SHP77 treated with DMSO at 0.1 percent for 48 hours (cell line): ENCODE results near the gene BTG1.

Experiments used
- DNase-seq: peaks from one replicate; lab custom pipeline; 2025; lab: John Stamatoyannopoulos, UW

BTG1 gene

GRCh38 chr12:92133795-92134637 is 11.6 kb downstream of the BTG1 start:
- no peak for DNase-seq

DNA sequence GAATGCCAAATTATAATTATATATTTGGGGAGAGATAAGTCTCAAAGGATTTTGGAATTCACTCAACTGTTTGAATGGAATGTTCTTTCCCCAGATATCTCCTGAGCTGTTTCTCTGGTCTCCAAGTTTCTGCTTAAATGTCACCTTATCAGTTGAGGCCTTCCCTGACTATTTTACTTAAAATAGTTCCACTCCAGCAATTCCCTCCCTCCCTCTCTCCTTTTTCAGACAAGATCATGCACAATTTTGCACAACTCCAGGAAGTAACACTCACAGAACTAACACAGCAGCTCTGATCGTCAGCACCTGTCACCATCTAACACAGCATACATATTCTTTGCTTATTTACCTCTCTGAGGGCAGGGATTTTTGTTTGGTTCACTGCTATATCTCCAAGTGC is 12.5 kb downstream of the BTG1 start:
- DNase-seq = no peak

GRCh38 chr12:92132288-92132687 is 13.4 kb downstream of the BTG1 start:
- no peak for DNase-seq

DNA sequence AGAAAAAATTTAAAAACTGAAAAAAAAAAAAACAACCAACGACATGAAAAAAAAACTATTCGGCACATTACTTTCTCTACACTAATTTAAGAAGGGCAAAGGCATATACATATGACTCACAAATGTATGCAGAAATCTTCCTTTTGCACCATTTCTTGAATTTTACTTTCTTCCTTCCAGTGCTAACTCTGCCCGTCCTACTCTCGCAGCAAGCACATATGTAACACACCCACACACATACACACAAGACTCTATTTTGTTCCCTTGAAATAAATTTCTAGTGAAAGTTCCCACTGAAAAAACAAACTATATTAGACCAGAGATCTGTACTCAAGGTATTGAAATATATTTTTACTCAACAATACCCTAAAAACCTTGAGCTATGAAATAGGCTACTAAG is 14.6 kb downstream of the BTG1 start:
- DNase-seq = no peak

DNA sequence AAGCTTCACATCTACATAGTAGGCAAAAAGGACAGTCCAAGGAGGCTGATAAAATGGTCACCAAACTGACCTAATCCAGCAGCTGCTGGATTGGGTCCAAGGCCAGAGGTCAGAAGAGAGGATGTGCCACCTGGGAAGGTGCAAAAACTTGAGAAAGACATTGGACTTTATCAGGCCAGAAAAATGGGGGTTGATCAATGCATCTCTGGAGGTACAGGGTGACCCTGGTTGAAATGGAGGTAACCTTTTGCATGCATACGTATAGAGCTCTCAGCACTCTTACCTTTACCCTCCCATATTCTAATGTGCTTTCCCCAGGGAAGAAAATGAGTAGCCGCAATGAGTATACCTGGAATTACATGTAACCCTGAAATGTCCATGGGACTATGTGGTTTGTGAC is 16.0 kb downstream of the BTG1 start:
- no peak for DNase-seq

- no peak for DNase-seq
These were observed 17.0 kb downstream of the BTG1 start for GRCh38 chr12:92128612-92129011.

DNA sequence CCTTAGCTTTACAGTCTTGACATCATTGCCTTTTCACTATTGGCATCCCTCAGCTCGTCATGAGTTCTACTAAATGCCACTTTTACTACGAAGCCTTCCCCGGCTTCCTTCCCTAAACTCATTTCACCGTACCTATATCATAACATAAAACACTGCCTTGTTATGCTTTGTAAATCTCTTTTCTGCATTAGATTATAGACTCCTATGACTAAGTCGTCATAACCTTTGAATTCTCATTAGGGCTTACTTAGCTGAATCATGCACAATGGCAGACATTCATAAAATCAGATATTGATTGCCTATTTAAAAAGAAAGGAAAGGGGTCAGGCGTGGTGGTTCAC is 21.0 kb downstream of the BTG1 start:
- no peak for DNase-seq

- no peak for DNase-seq
These were observed 21.6 kb downstream of the BTG1 start for GRCh38 chr12:92123780-92124688.

DNA sequence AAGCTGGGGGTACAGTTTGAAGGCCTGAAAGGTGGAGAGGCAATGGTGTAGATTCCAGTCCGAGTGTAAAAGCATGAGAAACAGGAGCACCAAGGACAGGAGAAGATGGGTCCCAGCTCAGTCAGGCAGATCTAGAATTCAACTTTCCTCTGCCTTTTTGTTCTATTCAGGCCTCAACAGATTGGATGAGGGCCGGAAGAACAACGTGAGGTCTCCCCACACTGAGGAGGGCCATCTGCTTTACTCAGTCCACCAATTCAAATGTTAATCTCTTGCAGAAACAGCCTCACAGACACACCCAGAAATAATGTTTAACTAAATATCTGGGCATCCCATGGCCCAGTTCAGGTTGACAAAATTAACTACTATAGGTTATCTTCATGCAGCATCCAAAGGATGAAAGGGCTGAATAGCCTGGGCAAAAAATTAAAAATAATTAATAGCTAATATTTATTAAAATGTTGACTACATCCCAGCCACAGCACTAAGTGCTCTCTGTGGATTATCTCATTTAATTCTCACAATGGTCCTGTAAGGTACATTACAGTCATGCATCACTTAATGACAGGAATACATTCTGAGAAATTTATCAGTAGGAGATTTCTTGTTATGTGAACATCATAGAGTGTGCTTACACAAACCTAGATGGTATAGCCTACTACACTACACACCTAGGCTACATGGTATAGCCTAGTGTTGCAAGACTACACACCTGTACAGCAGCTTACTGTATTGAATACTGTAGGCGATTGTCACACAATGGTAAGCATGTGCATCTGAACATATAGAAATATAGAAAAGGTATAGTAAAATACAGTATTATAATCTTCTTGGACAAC is 22.5 kb downstream of the BTG1 start:
- DNase-seq = no peak

DNA sequence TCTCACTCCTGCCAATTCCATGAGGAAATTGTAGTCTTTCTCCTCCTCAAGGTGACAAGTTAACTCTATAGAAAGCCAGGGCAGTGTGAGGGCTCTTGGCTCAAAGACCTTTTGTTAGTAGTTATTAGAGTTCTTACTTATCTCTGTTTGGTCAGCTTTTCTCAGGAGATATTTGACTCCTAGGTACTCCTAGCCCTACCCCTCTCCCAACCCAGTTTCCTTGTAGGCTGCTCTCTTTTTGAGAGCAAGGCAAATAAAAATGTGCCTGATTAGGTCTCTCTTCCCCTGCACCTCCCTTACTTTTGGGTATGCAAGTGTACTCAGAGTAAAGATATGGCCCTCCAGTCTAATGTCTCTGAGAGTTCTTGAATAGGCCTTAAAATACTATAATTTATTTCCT is 23.8 kb downstream of the BTG1 start:
- DNase-seq = no peak

GRCh38 chr12:92118826-92119536 is 26.7 kb downstream of the BTG1 start:
- DNase-seq = no peak

DNA sequence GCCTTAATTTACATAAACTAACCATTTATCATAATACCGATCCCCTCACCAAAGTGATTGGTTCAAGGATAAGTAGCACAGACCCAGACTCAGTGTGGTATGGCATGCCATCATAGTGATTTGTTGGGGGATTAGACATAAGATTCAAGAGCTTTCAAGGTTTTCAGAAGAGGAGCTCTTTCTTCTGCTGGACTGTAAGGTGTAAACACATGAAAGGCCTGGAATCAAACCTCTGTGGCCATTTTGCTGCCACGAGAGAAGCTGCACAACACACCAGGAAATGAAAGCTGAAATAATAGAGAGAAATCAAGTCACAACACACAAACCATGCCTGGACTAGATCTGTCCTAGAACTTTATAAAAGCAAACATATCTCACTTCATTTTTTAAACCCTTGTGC is 30.8 kb downstream of the BTG1 start:
- DNase-seq = no peak

GRCh38 chr12:92111256-92111655 is 34.4 kb downstream of the BTG1 start:
- DNase-seq = no peak

DNA sequence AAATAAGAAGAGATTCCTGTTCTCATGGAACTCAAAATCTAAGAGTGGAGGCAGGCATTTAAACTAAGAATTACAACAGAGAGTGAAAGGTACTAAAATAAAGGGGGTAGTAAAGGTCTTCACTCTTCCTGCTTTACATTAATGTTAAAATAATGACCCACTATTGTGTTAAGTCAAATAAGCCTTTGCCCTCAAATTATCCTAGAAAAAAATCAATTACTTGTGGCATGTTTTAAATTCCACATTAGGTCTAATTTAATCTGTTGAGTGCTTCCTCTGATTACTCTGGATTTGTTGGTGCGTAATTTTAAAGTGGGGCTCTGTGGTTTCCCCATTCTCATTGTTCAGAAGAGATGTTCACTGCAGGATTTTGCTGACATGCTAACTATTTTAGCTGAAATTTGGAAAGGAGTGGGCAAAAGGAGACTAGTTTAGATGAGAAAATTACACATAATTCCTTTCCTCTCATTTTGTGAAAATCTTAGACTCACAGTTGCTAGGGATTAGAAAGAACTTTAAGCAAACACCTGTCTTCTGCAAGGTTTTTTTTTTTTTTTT is 35.5 kb downstream of the BTG1 start:
- DNase-seq = no peak

GRCh38 chr12:92109613-92110012 is 36.0 kb downstream of the BTG1 start:
- no peak for DNase-seq

DNA sequence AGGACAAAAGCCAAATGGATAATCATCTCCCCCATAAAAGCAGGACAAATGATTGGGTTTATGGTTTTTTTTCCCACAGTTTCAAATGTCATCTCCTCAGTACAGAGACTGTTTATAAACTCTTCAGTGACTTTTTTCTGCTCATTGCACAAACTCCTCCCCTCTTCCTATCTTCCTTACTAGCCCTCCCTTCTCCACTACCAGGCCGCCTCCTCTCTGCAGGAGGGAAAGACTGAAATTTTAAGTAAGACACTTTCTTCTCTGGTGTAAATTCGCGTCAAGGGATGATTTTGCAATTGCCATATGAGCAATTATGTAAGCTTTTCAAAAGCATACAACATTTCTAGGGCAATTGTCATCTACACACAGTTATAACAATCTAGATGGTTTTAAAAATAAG is 37.0 kb downstream of the BTG1 start:
- no peak for DNase-seq

- DNase-seq = no peak
These were observed 38.0 kb downstream of the BTG1 start for GRCh38 chr12:92107621-92108131.

- DNase-seq = no peak
These were observed 38.6 kb downstream of the BTG1 start for GRCh38 chr12:92107094-92107493.

DNA sequence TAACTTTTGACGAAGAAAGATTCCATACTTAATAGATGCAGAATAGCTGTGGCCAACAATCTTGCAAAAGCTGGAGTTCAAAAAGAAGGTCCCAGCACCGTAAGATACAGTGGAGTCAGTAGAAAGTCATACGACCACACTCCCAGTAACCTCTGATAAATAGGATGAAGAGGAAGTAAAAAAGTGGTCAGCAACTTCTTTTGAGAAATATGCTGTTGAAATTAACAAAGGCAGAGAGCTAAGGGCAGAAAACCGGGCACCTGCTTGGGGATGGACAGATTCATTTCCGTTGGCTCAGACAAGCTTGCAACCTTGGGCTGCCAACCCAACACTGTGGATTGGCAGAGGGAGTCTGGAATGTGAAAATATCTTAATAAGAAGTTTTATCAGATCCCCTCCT is 40.0 kb downstream of the BTG1 start:
- no peak for DNase-seq

DNA sequence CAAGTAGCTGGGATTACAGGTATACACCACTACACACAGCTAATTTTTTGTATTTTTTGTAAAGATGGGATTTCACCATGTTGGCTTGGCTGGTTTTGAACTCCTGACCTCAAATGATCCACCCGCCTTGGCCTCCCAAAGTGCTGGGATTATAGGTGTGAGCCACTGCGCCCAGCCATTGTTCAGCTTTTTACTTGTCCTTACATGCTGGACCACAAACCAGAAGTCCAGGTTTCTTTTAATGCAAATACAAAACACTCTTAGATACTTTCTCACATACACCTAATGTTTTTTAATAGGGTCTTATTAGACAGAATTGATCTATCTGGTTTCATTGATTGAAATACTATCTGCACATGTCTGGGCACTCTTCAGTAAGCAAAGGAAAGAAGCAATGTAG is 40.5 kb downstream of the BTG1 start:
- DNase-seq = no peak

GRCh38 chr12:92102606-92103005 is 43.0 kb downstream of the BTG1 start:
- DNase-seq = no peak
